ENCODE measurements around the gene ERGIC3. TPM values are rescaled to one million over a fixed set of nuclear protein-coding genes. Genes with fewer than 3 reads are reported as not detected.

ERGIC3 gene
- total and polyA plus RNA-seq, 10 of the 15 experiments (the other 5 are each of a cell fraction or from before 2014, with no cell fraction given) = 90.4 to 210 (median 139) TPM

DNA sequence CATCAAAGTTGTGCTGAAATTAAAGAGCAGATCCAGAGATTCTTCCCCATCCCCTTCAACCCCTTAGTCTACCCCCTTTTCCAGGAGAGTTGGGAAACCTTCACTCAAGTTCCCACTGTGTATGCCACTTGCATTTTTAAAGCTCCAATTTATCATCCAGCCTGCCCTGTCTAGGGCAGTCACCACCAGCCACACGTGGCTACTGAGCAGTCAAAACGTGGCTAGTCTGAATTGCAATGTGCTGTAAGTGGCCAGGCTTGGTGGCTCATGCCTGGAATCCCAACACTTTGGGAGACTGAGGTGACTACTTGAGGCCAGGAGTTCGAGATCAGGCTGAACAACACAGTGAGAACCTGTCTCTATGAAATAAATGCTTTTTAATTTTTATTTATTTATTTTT is 34.9 kb downstream of the ERGIC3 start:
- no peak overlapping the region for H3K27ac ChIP-seq (ENCODE audit: control insufficient read depth, insufficient read depth)
- in situ Hi-C loops (cut with MboI) (no loop called here), intact Hi-C loops (cut with micrococcal nuclease; ENCODE audit: unreplicated experiment) (no loop called here)
- no peaks in the 10 kb centered on the region for H3K36me3 ChIP-seq (ENCODE audit: control insufficient read depth in 2 of 2, insufficient read depth in 2 of 2, low read length in 1 of 2)
- H3K9me3 ChIP-seq (replicated peaks; ENCODE audit: control insufficient read depth, insufficient read depth, low read length) = peaks cover 2% of the 10 kb centered on the region; the same call in 1 of the 3 replicates
- ChIA-PET RAD21 (ENCODE audit: unreplicated experiment) (no interaction called here), CTCF (interaction anchor here (0.6 to 1.7 kb wide), 2 partner anchors 35 to 40 kb away, joined by 3 read pairs; no protein-coding TSS in a partner anchor), POLR2A (no interaction called here), SMC1A (ENCODE audit: uncharacterized antibody, unreplicated experiment) (no interaction called here)
- no peak for ATAC-seq
- no peak overlapping the region for H3K4me2 ChIP-seq (ENCODE audit: control insufficient read depth, insufficient read depth)
- DNase-seq (ENCODE audit: low read depth, low spot score) = no peak
- BruUV-seq (replicated peaks) = no TSS peak
- no peak for FAIRE-seq
- WGBS (ENCODE audit: insufficient coverage, insufficient replicate concordance, low lambda C conversion rate, missing lambda C conversion rate) = 4% methylated on average over 3 of the region's 3 CpGs
- H3K79me2 ChIP-seq (ENCODE audit: control insufficient read depth, insufficient read depth, low read length) = no peaks in the 10 kb centered on the region
- H3K9ac ChIP-seq (ENCODE audit: control insufficient read depth, insufficient read depth, low read length) = no peak overlapping the region
- H4K20me1 ChIP-seq (ENCODE audit: control insufficient read depth, insufficient read depth) = no peaks in the 10 kb centered on the region
- no peaks in the 10 kb centered on the region for H3K27me3 ChIP-seq (replicated peaks in 1 of 2; ENCODE audit: control insufficient read depth in 2 of 2, insufficient read depth in 2 of 2, low read length in 1 of 2)
- H2AFZ ChIP-seq (ENCODE audit: control insufficient read depth, low read depth, low read length) = no peak overlapping the region
- no peaks in the 10 kb centered on the region for H3K4me1 ChIP-seq (ENCODE audit: control insufficient read depth, insufficient read depth, low read length)
- no peak overlapping the region for H3K4me3 ChIP-seq
- TF ChIP-seq ZNF207 (IDR thresholded peaks at IDR 0.05; ENCODE audit: borderline replicate concordance) (no peak), ETV6 (conservative IDR thresholded peaks at IDR 0.05 in 1 of 2, IDR thresholded peaks at IDR 0.05 in 1 of 2; ENCODE audit: borderline replicate concordance in 1 of 2, low read depth in 1 of 2) (no peak), NFYB (IDR thresholded peaks at IDR 0.05; ENCODE audit: insufficient read depth, low read depth, low read length) (no peak), NFXL1 (IDR thresholded peaks at IDR 0.05; ENCODE audit: borderline replicate concordance) (no peak), RCOR1 (conservative IDR thresholded peaks at IDR 0.05; ENCODE audit: low read depth, low read length) (no peak), IKZF2 (IDR thresholded peaks at IDR 0.05) (no peak), ZNF622 (IDR thresholded peaks at IDR 0.05) (no peak), SPI1 (IDR thresholded peaks at IDR 0.05; ENCODE audit: borderline replicate concordance, insufficient read depth, low read depth, low read length) (no peak), POU2F2 (IDR thresholded peaks at IDR 0.05; ENCODE audit: borderline replicate concordance, low read depth, low read length) (no peak), KAT2A (conservative IDR thresholded peaks at IDR 0.05; ENCODE audit: control insufficient read depth, low read depth, low read length) (no peak)
- TF ChIP-seq, protein P1, sequence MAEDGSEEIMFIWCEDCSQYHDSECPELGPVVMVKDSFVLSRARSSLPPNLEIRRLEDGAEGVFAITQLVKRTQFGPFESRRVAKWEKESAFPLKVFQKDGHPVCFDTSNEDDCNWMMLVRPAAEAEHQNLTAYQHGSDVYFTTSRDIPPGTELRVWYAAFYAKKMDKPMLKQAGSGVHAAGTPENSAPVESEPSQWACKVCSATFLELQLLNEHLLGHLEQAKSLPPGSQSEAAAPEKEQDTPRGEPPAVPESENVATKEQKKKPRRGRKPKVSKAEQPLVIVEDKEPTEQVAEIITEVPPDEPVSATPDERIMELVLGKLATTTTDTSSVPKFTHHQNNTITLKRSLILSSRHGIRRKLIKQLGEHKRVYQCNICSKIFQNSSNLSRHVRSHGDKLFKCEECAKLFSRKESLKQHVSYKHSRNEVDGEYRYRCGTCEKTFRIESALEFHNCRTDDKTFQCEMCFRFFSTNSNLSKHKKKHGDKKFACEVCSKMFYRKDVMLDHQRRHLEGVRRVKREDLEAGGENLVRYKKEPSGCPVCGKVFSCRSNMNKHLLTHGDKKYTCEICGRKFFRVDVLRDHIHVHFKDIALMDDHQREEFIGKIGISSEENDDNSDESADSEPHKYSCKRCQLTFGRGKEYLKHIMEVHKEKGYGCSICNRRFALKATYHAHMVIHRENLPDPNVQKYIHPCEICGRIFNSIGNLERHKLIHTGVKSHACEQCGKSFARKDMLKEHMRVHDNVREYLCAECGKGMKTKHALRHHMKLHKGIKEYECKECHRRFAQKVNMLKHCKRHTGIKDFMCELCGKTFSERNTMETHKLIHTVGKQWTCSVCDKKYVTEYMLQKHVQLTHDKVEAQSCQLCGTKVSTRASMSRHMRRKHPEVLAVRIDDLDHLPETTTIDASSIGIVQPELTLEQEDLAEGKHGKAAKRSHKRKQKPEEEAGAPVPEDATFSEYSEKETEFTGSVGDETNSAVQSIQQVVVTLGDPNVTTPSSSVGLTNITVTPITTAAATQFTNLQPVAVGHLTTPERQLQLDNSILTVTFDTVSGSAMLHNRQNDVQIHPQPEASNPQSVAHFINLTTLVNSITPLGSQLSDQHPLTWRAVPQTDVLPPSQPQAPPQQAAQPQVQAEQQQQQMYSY (CRISPR knock-in tag; IDR thresholded peaks at IDR 0.05) = no peak
- TF ChIP-seq, protein P2, sequence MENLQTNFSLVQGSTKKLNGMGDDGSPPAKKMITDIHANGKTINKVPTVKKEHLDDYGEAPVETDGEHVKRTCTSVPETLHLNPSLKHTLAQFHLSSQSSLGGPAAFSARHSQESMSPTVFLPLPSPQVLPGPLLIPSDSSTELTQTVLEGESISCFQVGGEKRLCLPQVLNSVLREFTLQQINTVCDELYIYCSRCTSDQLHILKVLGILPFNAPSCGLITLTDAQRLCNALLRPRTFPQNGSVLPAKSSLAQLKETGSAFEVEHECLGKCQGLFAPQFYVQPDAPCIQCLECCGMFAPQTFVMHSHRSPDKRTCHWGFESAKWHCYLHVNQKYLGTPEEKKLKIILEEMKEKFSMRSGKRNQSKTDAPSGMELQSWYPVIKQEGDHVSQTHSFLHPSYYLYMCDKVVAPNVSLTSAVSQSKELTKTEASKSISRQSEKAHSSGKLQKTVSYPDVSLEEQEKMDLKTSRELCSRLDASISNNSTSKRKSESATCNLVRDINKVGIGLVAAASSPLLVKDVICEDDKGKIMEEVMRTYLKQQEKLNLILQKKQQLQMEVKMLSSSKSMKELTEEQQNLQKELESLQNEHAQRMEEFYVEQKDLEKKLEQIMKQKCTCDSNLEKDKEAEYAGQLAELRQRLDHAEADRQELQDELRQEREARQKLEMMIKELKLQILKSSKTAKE (IDR thresholded peaks at IDR 0.05; ENCODE audit: low read depth, poor library complexity, severe bottlenecking) = no peak
- TF ChIP-seq, protein P3, sequence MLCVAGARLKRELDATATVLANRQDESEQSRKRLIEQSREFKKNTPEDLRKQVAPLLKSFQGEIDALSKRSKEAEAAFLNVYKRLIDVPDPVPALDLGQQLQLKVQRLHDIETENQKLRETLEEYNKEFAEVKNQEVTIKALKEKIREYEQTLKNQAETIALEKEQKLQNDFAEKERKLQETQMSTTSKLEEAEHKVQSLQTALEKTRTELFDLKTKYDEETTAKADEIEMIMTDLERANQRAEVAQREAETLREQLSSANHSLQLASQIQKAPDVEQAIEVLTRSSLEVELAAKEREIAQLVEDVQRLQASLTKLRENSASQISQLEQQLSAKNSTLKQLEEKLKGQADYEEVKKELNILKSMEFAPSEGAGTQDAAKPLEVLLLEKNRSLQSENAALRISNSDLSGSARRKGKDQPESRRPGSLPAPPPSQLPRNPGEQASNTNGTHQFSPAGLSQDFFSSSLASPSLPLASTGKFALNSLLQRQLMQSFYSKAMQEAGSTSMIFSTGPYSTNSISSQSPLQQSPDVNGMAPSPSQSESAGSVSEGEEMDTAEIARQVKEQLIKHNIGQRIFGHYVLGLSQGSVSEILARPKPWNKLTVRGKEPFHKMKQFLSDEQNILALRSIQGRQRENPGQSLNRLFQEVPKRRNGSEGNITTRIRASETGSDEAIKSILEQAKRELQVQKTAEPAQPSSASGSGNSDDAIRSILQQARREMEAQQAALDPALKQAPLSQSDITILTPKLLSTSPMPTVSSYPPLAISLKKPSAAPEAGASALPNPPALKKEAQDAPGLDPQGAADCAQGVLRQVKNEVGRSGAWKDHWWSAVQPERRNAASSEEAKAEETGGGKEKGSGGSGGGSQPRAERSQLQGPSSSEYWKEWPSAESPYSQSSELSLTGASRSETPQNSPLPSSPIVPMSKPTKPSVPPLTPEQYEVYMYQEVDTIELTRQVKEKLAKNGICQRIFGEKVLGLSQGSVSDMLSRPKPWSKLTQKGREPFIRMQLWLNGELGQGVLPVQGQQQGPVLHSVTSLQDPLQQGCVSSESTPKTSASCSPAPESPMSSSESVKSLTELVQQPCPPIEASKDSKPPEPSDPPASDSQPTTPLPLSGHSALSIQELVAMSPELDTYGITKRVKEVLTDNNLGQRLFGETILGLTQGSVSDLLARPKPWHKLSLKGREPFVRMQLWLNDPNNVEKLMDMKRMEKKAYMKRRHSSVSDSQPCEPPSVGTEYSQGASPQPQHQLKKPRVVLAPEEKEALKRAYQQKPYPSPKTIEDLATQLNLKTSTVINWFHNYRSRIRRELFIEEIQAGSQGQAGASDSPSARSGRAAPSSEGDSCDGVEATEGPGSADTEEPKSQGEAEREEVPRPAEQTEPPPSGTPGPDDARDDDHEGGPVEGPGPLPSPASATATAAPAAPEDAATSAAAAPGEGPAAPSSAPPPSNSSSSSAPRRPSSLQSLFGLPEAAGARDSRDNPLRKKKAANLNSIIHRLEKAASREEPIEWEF (IDR thresholded peaks at IDR 0.05; ENCODE audit: insufficient replicate concordance, low read depth, low read length) = no peak

Data from GM12878 (cell line).